CD4-positive, alpha-beta memory T cell (primary cell): ENCODE measurements around the gene UQCRC2. TPM values are rescaled to one million over a fixed set of nuclear protein-coding genes. Genes with fewer than 3 reads are reported as not detected.

Experiments used
- CTCF ChIA-PET: fragments of 350-600 bp; sonication (Branson Sonifier 250); formaldehyde crosslinking; loops from one replicate; lab custom pipeline; 2021; ENCODE audit warnings: inconsistent platforms; ENCODE audit not compliant: partially characterized antibody; lab: Charles Lee
- POLR2A ChIA-PET: fragments of 350-600 bp; sonication (Branson Sonifier 250); formaldehyde crosslinking; loops from one replicate; lab custom pipeline; 2021; ENCODE audit not compliant: partially characterized antibody; lab: Charles Lee
- DNase-seq, 5 donors: peaks; one replicate each; pipeline versions ENCODE4 v3.0.0 to v3.0.0-alpha.2; 2020 to 2022; ENCODE audit warnings: mixed read lengths in 1 of 5
- H3K27ac ChIP-seq: one replicate; pipeline ENCODE4 v1.7.0; 2013; ENCODE audit warnings: low read depth, low read length
- H3K27me3 ChIP-seq: 2 replicates; pipeline ENCODE4 v1.7.0; 2013; ENCODE audit warnings: mild to moderate bottlenecking, low read length, moderate library complexity; ENCODE audit not compliant: insufficient read depth
- H3K36me3 ChIP-seq: 2 replicates; pipeline ENCODE4 v1.7.0; 2013; ENCODE audit warnings: mild to moderate bottlenecking, low read length, moderate library complexity; ENCODE audit not compliant: insufficient read depth
- H3K4me1 ChIP-seq: 2 replicates; pipeline ENCODE4 v1.7.0; 2013; ENCODE audit warnings: mild to moderate bottlenecking, low read length, moderate library complexity; ENCODE audit not compliant: insufficient read depth
- H3K4me3 ChIP-seq, 2 donors: one replicate each; pipeline ENCODE4 v1.7.0; 2013; ENCODE audit warnings: low read length in 2 of 2, mild to moderate bottlenecking in 1 of 2
- H3K9me3 ChIP-seq, 2 donors: one replicate each; pipeline ENCODE4 v1.7.0; 2013; ENCODE audit warnings: low read length in 2 of 2, control low read depth in 1 of 2; ENCODE audit not compliant: control insufficient read depth in 1 of 2
- H3K27ac Mint-ChIP-seq, 7 donors: one replicate each; pipeline ENCODE4 v1.8.0; 2020 to 2021; ENCODE audit warnings: mixed read lengths in 7 of 7, mild to moderate bottlenecking in 6 of 7, inconsistent platforms in 3 of 7, moderate library complexity in 3 of 7
- H3K27me3 Mint-ChIP-seq, 2 donors: one replicate each; pipeline ENCODE4 v1.8.0; 2020 to 2021; ENCODE audit warnings: mixed read lengths in 2 of 2
- H3K36me3 Mint-ChIP-seq, 2 donors: one replicate each; pipeline ENCODE4 v1.8.0; 2020 to 2021; ENCODE audit warnings: mixed read lengths in 2 of 2, inconsistent platforms in 1 of 2, mild to moderate bottlenecking in 1 of 2
- H3K4me1 Mint-ChIP-seq, 4 donors: one replicate each; pipeline ENCODE4 v1.8.0; 2020 to 2021; ENCODE audit warnings: mixed read lengths in 4 of 4, mild to moderate bottlenecking in 1 of 4
- H3K4me3 Mint-ChIP-seq, 8 donors: one replicate each; pipeline ENCODE4 v1.8.0; 2020 to 2021; ENCODE audit warnings: mixed read lengths in 8 of 8, mild to moderate bottlenecking in 7 of 8, moderate library complexity in 6 of 8, inconsistent platforms in 3 of 8
- H3K9me3 Mint-ChIP-seq, 8 donors: one replicate each; pipeline ENCODE4 v1.8.0; 2020 to 2021; ENCODE audit warnings: mixed read lengths in 8 of 8, mild to moderate bottlenecking in 5 of 8, inconsistent platforms in 3 of 8, moderate library complexity in 1 of 8
- intact Hi-C: fragments of 100-400 bp; cut with micrococcal nuclease; formaldehyde crosslinking; loops from one replicate; pipeline ENCODE4 v1.15.1; 2023
- polyA plus RNA-seq, 2 donors: library from polyadenylated mRNA; unstranded; fragments of 300-500 nt; fragmentation: Illumina TruSeq; gene quantifications; one replicate each; pipeline ENCODE4 v1.2.3, GENCODE V29; 2021
- total RNA-seq, 2 experiments: library from RNA; stranded (reverse); gene quantifications; one replicate each; pipeline ENCODE4 v1.2.3, GENCODE V29; 2021

Gene UQCRC2
- total and polyA plus RNA-seq, 4 experiments from 2014 or later, result 156 to 258 (median 173) TPM

DNA sequence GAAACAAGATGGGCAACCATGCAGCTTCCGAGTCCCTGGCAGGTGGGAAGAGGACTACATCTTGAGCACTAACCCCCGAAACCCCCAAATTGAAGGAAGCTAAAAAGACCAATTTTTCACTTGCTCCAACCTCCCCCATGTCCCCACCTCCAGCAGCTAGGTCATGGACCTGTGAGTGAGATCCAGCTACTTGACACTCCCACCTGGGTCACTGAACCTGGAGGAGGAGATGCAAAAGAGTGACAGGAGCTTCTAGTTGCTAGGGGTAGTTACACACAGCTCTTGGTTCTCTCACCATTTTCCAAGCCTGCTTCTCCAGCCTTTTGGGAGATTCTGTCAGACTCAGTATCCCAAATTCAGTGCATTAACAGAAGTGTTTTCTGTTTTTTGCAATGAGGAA lies 36.6 kb downstream of the UQCRC2 start:
- CTCF ChIA-PET, result interaction anchor here (0.8 to 4.3 kb wide), 7 partner anchors 11 to 307 kb away, joined by 3 to 37 read pairs (median 5); partner anchors contain the start of genes PDZD9 and UQCRC2
- Mint-ChIP-seq H3K27me3 (no peaks in the 10 kb centered on the region), H3K36me3 (peaks cover 6 to 9% of the 10 kb centered on the region in 2 donors), H3K9me3 (no peaks in the 10 kb centered on the region), H3K27ac (peak overlapping the region in 3 of 7 donors; percentile 62 to 78 (median 70)), H3K4me3 (no peak overlapping the region), H3K4me1 (peaks cover 19 to 39% (median 27%) of the 10 kb centered on the region in 4 donors)
- Histone ChIP-seq H3K36me3 (no peaks in the 10 kb centered on the region), H3K4me1 (peaks cover 24% of the 10 kb centered on the region), H3K27ac (no peak overlapping the region), H3K4me3 (no peak overlapping the region), H3K9me3 (no peaks in the 10 kb centered on the region), H3K27me3 (no peaks in the 10 kb centered on the region)
- intact Hi-C loops, result no loop called here
- POLR2A ChIA-PET, result interaction anchor here (2.1 to 2.4 kb wide), 2 partner anchors 36 to 199 kb away, joined by 10 to 13 read pairs; partner anchors contain the start of gene UQCRC2
- no peak for DNase-seq

DNA sequence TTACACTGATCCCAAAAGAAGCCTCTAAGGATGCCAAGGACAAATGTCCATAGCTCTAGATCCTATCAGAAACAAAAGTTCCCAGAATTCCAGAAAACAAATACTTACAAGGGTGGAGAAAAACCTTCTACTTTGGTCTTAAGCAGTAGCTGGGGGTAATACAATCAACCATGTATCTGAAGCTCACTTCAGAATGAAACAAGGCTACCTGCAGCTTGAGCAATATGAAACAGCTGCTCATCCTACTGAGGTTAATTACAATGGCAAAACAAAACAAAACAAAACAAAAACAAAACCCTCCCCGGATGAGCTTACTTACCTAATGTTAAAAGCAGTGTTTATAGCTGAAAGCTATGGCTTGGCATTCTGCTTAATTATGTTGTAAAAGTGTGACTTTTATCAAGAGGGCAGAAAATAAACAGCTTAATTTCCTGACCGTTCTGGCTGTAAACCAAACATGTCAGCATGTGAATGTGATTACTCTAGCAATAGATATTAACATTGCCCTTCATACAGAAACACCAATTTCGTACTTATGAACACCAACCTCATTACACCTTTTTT lies 37.3 kb downstream of the UQCRC2 start:
- Histone ChIP-seq H3K27ac (no peak overlapping the region), H3K9me3 (no peaks in the 10 kb centered on the region), H3K4me1 (peaks cover 24% of the 10 kb centered on the region), H3K27me3 (no peaks in the 10 kb centered on the region), H3K36me3 (no peaks in the 10 kb centered on the region), H3K4me3 (no peak overlapping the region)
- no peak for DNase-seq
- Mint-ChIP-seq H3K27ac (peak overlapping the region in 5 of 7 donors; percentile 0 to 58 (median 29)), H3K36me3 (peaks cover 3 to 4% of the 10 kb centered on the region in 2 donors), H3K4me1 (peaks cover 19 to 39% (median 27%) of the 10 kb centered on the region in 4 donors), H3K9me3 (no peaks in the 10 kb centered on the region), H3K27me3 (no peaks in the 10 kb centered on the region), H3K4me3 (peak overlapping the region in 2 of 8 donors; percentile 10 to 63)
- intact Hi-C loops, result no loop called here
- ChIA-PET POLR2A (interaction anchor here (2.1 to 2.4 kb wide), 2 partner anchors 37 to 198 kb away, joined by 10 to 13 read pairs; partner anchors contain the start of gene UQCRC2), CTCF (interaction anchor here (1.1 to 4.3 kb wide), 7 partner anchors 10 to 306 kb away, joined by 3 to 37 read pairs (median 5); partner anchors contain the start of genes PDZD9 and UQCRC2)

DNA sequence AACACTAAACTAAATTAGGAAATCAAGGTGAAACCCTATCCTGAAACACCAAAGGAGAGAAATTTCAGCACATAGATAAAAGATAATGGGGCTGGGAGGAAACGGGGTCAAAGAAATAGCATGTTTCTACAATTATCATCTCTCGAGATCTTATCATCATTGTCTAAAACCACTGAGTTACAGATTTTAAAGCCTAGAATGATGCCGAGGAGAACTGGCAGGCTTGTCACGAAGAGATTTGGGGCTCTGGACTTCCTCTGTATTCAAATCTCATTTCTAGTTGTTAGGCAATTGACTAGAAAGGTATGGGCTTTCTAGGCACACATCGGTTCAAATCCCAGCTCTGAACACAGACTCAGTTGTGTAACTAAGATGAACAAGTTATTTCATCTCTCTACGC lies 38.5 kb downstream of the UQCRC2 start:
- Mint-ChIP-seq H3K9me3 (no peaks in the 10 kb centered on the region), H3K4me1 (peaks cover 19 to 39% (median 27%) of the 10 kb centered on the region in 4 donors), H3K27me3 (no peaks in the 10 kb centered on the region), H3K27ac (peak overlapping the region in 5 of 7 donors; percentile 16 to 86 (median 61)), H3K36me3 (no peaks in the 10 kb centered on the region), H3K4me3 (peak overlapping the region in 5 of 8 donors; percentile 8 to 72 (median 12))
- ChIA-PET CTCF (interaction anchor here (0.7 to 4.3 kb wide), 4 partner anchors 9 to 197 kb away, joined by 5 to 37 read pairs (median 22); partner anchors contain the start of gene PDZD9), POLR2A (interaction anchor here (1.0 to 2.4 kb wide), 3 partner anchors 15 to 197 kb away, joined by 3 to 13 read pairs (median 10); partner anchors contain the start of gene UQCRC2)
- Histone ChIP-seq H3K36me3 (no peaks in the 10 kb centered on the region), H3K9me3 (no peaks in the 10 kb centered on the region), H3K27ac (no peak overlapping the region), H3K4me3 (no peak overlapping the region), H3K4me1 (peaks cover 24% of the 10 kb centered on the region), H3K27me3 (no peaks in the 10 kb centered on the region)
- no peak for DNase-seq
- intact Hi-C loops, result no loop called here

DNA sequence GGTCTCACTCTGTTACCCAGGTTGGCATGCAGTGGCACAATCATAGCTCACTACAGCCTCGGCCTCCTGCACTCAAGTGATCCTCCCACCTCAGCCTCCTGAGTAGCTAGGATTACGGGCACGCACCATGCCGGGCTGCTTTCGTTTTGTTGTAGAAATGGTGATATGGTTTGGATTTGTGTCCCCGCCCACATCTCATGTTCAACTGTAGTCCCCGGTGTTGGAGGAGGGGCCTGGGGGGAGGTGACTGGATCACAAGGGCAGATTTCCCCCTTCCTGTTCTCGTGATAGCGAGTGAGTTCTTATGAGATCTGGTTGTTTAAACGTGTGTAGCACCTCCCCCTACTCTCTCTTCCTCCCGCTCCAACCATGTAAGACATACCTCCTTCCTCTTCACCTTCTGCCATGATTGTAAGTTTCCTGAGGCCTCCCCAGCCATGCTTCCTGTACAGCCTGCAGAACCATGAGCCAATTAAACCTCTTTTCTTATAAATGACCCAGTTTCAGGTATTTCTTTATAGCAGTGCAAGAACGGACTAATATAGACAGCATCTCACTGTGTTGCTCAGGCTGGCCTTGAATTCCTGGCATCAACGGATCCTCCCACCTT lies 41.8 kb downstream of the UQCRC2 start:
- POLR2A ChIA-PET, result interaction anchor here (0.8 kb wide), 1 partner anchor 303 kb away, joined by 4 read pairs; no protein-coding TSS in a partner anchor
- no peak overlapping the region for H3K27ac ChIP-seq
- H3K27me3 ChIP-seq, result no peaks in the 10 kb centered on the region
- Mint-ChIP-seq H3K4me3 (no peak overlapping the region), H3K27ac (no peak overlapping the region), H3K4me1 (peaks cover 12 to 30% (median 17%) of the 10 kb centered on the region in 4 donors), H3K9me3 (no peaks in the 10 kb centered on the region), H3K27me3 (no peaks in the 10 kb centered on the region), H3K36me3 (no peaks in the 10 kb centered on the region)
- intact Hi-C loops, result no loop called here
- CTCF ChIA-PET, result interaction anchor here (0.9 kb wide), 1 partner anchor 9 kb away, joined by 4 read pairs; no protein-coding TSS in a partner anchor
- no peaks in the 10 kb centered on the region for H3K36me3 ChIP-seq
- H3K4me3 ChIP-seq, result no peak overlapping the region
- no peak for DNase-seq
- H3K4me1 ChIP-seq, result peaks cover 24% of the 10 kb centered on the region
- H3K9me3 ChIP-seq, result no peaks in the 10 kb centered on the region

DNA sequence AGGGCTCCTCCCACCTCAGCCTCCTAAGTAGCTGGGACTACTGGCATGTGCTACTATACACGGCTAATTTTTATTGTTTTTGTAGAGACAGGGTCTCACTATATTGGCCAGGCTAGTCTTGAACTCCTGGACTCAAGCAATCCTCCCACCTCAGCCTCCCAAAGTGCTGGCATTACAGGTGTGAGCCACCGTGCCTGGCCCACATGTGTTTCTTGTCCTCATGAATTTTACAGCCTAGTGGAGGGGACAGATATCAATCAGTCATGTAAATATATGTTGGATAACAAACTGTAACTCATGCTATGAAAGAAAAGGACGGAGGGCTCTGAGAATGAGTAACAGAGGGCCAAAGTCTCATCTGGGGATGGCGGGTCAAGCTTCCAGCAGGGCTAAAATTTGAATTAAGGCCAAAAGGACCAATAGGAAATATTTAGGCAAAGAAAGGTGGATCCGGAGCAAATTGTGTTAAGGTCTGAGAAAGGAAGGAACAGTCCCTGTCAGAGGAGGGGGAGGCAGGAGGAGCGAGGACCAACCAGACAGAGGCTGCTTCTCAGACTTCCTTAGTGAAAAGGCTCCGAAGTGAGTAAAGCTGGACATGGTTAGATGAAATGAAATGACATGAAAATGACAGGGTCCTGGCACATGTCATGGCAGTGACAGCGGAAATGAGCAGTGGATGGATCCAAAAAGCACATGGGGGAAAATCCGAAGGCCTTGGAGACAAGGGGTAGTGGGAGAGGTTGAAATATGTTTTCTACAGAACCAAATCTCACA lies 43.9 kb downstream of the UQCRC2 start:
- no peaks in the 10 kb centered on the region for H3K9me3 Mint-ChIP-seq
- H3K27ac Mint-ChIP-seq, result no peak overlapping the region
- H3K4me1 ChIP-seq, result peaks cover 14% of the 10 kb centered on the region
- H3K27me3 ChIP-seq, result no peaks in the 10 kb centered on the region
- no peaks in the 10 kb centered on the region for H3K27me3 Mint-ChIP-seq
- peaks cover 4 to 22% (median 11%) of the 10 kb centered on the region in 4 donors for H3K4me1 Mint-ChIP-seq
- no peak overlapping the region for H3K4me3 Mint-ChIP-seq
- no peak for DNase-seq
- H3K4me3 ChIP-seq, result no peak overlapping the region
- ChIA-PET CTCF (interaction anchor here (1.1 to 12.8 kb wide), 4 partner anchors 11 to 299 kb away, joined by 3 to 181 read pairs (median 92); partner anchors contain the start of gene MOSMO), POLR2A (interaction anchor here (0.6 to 1.5 kb wide), 2 partner anchors 10 to 12 kb away, joined by 3 to 5 read pairs; partner anchors contain the start of gene MOSMO)
- H3K36me3 ChIP-seq, result no peaks in the 10 kb centered on the region
- no peaks in the 10 kb centered on the region for H3K36me3 Mint-ChIP-seq
- intact Hi-C loops, result no loop called here
- H3K9me3 ChIP-seq, result no peaks in the 10 kb centered on the region
- H3K27ac ChIP-seq, result no peak overlapping the region

DNA sequence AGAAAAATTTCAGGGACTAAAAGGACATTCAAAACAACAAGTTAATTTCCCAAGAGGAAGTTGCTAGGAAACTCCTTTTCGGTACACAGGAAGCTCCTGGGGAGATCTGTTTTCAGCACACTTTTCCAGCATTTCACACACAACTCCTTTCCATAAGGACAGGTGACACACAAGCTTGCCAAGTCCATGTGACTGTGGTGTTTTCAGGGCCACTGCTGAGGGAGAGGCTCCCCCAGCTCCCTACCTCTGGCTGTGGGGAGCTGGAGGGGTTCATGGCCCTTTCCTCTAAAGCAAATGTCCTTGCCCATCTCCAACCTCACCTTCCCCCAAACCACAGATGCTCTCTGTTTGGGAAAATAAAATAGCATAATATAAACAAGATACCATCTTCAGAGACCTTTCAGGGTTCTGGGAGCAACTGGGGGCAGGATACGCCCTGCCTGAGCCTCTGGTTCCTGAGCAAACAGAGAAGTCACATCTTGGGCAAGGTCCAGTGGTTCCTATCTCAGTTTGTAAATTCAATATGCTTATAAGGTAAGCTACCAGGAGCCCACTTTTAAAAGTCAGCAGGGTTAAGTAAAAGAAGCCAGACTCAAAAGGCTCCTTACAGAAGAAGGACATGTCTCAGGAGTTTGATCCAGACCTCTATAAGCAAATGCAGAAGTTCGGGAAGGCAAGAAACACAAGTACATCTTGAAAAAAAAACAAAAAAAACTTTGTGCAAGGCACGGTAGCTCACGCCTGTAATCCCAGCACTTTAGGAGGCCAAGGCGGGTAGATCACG lies 44.7 kb downstream of the UQCRC2 start:
- POLR2A ChIA-PET, result interaction anchor here (0.6 to 5.4 kb wide), 4 partner anchors 10 to 192 kb away, joined by 3 to 53 read pairs (median 4); partner anchors contain the start of gene MOSMO
- no peak for DNase-seq
- no peak overlapping the region for H3K4me3 ChIP-seq
- H3K36me3 Mint-ChIP-seq, result no peaks in the 10 kb centered on the region
- peaks cover 8% of the 10 kb centered on the region for H3K4me1 ChIP-seq
- H3K27me3 ChIP-seq, result no peaks in the 10 kb centered on the region
- peak overlapping the region in 1 of 7 donors; percentile 60 for H3K27ac Mint-ChIP-seq
- H3K9me3 ChIP-seq, result no peaks in the 10 kb centered on the region
- H3K36me3 ChIP-seq, result no peaks in the 10 kb centered on the region
- CTCF ChIA-PET, result interaction anchor here (0.8 to 12.8 kb wide), 7 partner anchors 8 to 190 kb away, joined by 3 to 181 read pairs (median 12); partner anchors contain the start of gene MOSMO
- H3K4me3 Mint-ChIP-seq, result no peak overlapping the region
- no peak overlapping the region for H3K27ac ChIP-seq
- H3K9me3 Mint-ChIP-seq, result no peaks in the 10 kb centered on the region
- peaks cover 3 to 15% (median 11%) of the 10 kb centered on the region in 4 donors for H3K4me1 Mint-ChIP-seq
- H3K27me3 Mint-ChIP-seq, result no peaks in the 10 kb centered on the region
- intact Hi-C loops, result no loop called here
